GM19463 (cell line): ENCODE data around the gene ACSM2B.
"Not testable (repeated sequence)": the region's sequence is repeated elsewhere in the genome, so short reads cannot be mapped to it uniquely, and the experiment has no call there.

Source experiments
- ATAC-seq: cut with Tn5 transposase; IDR thresholded peaks from one replicate; pipeline ENCODE4 v1.9.1; 2021; ENCODE audit warnings: mild to moderate bottlenecking, moderate library complexity; ENCODE audit not compliant: unreplicated experiment

ACSM2B gene

GRCh38 chr16:20538181-20538580, 38.0 kb downstream of the ACSM2B start:
- no peak for ATAC-seq

- not testable (repeated sequence) for ATAC-seq
Measured at GRCh38 chr16:20536669-20537068, 39.5 kb downstream of the ACSM2B start.

- ATAC-seq, result not testable (repeated sequence)
Measured at GRCh38 chr16:20532284-20532792, 43.8 kb downstream of the ACSM2B start.

GRCh38 chr16:20531795-20532194, 44.4 kb downstream of the ACSM2B start:
- ATAC-seq, result not testable (repeated sequence)

- no peak for ATAC-seq
Measured at GRCh38 chr16:20520103-20520502, 56.1 kb downstream of the ACSM2B start.

GRCh38 chr16:20519231-20519630, 56.9 kb downstream of the ACSM2B start:
- ATAC-seq, result no peak

- no peak for ATAC-seq
Measured at GRCh38 chr16:20517149-20517548, 59.0 kb downstream of the ACSM2B start.

GRCh38 chr16:20515688-20516090, 60.5 kb downstream of the ACSM2B start:
- no peak for ATAC-seq

GRCh38 chr16:20510323-20510722, 65.8 kb downstream of the ACSM2B start:
- no peak for ATAC-seq

- ATAC-seq, result no peak
Measured at GRCh38 chr16:20507280-20507679, 68.9 kb downstream of the ACSM2B start.

- no peak for ATAC-seq
Measured at GRCh38 chr16:20504418-20504817, 71.7 kb downstream of the ACSM2B start.

GRCh38 chr16:20491448-20491847, 84.7 kb downstream of the ACSM2B start:
- not testable (repeated sequence) for ATAC-seq

GRCh38 chr16:20490994-20491393, 85.2 kb downstream of the ACSM2B start:
- not testable (repeated sequence) for ATAC-seq
